Measurements from ENCODE around the gene NPAS3.

The NPAS3 gene

GRCh38 chr14:33564774-33565630 is 626.3 kb downstream of the NPAS3 start:
- no peak overlapping the region for H3K27ac ChIP-seq (replicated peaks)
- TF ChIP-seq GABPA (IDR thresholded peaks at IDR 0.05; ENCODE audit: low read depth) (no peak), SPI1 (IDR thresholded peaks at IDR 0.05; ENCODE audit: borderline replicate concordance, low read depth) (peak; percentile 82), POLR2AphosphoS5 (IDR thresholded peaks at IDR 0.05; ENCODE audit: low read depth) (no peak), REST (IDR thresholded peaks at IDR 0.05; ENCODE audit: insufficient replicate concordance, low read depth) (no peak)
- H3K4me3 ChIP-seq (replicated peaks; ENCODE audit: insufficient read depth, low read length): no peak overlapping the region
- H3K27me3 ChIP-seq (ENCODE audit: insufficient read depth, poor library complexity, severe bottlenecking): no peaks in the 10 kb centered on the region
- peak in 1 of 2 experiments; percentile 1 for DNase-seq (ENCODE audit: low read depth in 1 of 2, low spot score in 1 of 2)

GRCh38 chr14:33566082-33566481 is 627.4 kb downstream of the NPAS3 start:
- Histone ChIP-seq H3K27me3 (ENCODE audit: insufficient read depth, poor library complexity, severe bottlenecking) (no peaks in the 10 kb centered on the region), H3K27ac (replicated peaks) (no peak overlapping the region), H3K4me3 (replicated peaks; ENCODE audit: insufficient read depth, low read length) (no peak overlapping the region)
- no peak for DNase-seq (ENCODE audit: low read depth in 1 of 2, low spot score in 1 of 2)
- TF ChIP-seq SPI1 (IDR thresholded peaks at IDR 0.05; ENCODE audit: borderline replicate concordance, low read depth) (no peak), CTCF (IDR thresholded peaks at IDR 0.05; ENCODE audit: insufficient read depth, low read length) (no peak), POLR2AphosphoS5 (IDR thresholded peaks at IDR 0.05; ENCODE audit: low read depth) (no peak), REST (IDR thresholded peaks at IDR 0.05; ENCODE audit: insufficient replicate concordance, low read depth) (no peak), GABPA (IDR thresholded peaks at IDR 0.05; ENCODE audit: low read depth) (no peak)

- Histone ChIP-seq H3K4me3 (replicated peaks; ENCODE audit: insufficient read depth, low read length) (no peak overlapping the region), H3K27me3 (ENCODE audit: insufficient read depth, poor library complexity, severe bottlenecking) (no peaks in the 10 kb centered on the region), H3K27ac (replicated peaks) (no peak overlapping the region)
- no peak for TF ChIP-seq POLR2AphosphoS5 (IDR thresholded peaks at IDR 0.05; ENCODE audit: low read depth)
- no peak for TF ChIP-seq GABPA (IDR thresholded peaks at IDR 0.05; ENCODE audit: low read depth)
- no peak for TF ChIP-seq CTCF (IDR thresholded peaks at IDR 0.05; ENCODE audit: insufficient read depth, low read length)
- no peak for TF ChIP-seq REST (IDR thresholded peaks at IDR 0.05; ENCODE audit: insufficient replicate concordance, low read depth)
- TF ChIP-seq SPI1 (IDR thresholded peaks at IDR 0.05; ENCODE audit: borderline replicate concordance, low read depth): no peak
- DNase-seq (ENCODE audit: low read depth in 1 of 2, low spot score in 1 of 2): no peak
Measured at GRCh38 chr14:33567023-33567728, 628.5 kb downstream of the NPAS3 start.

Measured in HL-60 (cell line).